ENCODE data around the gene LENG1. TPM values are rescaled to one million over a fixed set of nuclear protein-coding genes. Genes with fewer than 3 reads are reported as not detected.

Gene LENG1
- total and polyA plus RNA-seq, 9 of the 15 experiments (the other 6 are each of a cell fraction or from before 2014, with no cell fraction given), result 0.30 to 10.5 (median 4.7) TPM

GRCh38 chr19:54188215-54188871 is 28.8 kb upstream of the LENG1 start (continued):
- TF ChIP-seq AFF1 (IDR thresholded peaks at IDR 0.05; ENCODE audit: low read depth in 1 of 2, partially characterized antibody in 2 of 2) (no peak), ZZZ3 (IDR thresholded peaks at IDR 0.05) (no peak), HDAC3 (IDR thresholded peaks at IDR 0.05; ENCODE audit: borderline replicate concordance, partially characterized antibody) (no peak), NRF1 (conservative IDR thresholded peaks at IDR 0.05 in 1 of 2, IDR thresholded peaks at IDR 0.05 in 1 of 2) (no peak), POLR3G (IDR thresholded peaks at IDR 0.05; ENCODE audit: extremely low read depth, insufficient read length, insufficient replicate concordance) (no peak), ZBTB1 (CRISPR knock-in tag; IDR thresholded peaks at IDR 0.05; ENCODE audit: borderline replicate concordance, low read depth) (no peak), ZNF740 (CRISPR knock-in tag; IDR thresholded peaks at IDR 0.05) (peak; percentile 86), ZNF740 (tag; IDR thresholded peaks at IDR 0.05) (peak in 1 of 2 experiments; percentile 84; a peak in 2 of 4 replicates), CEBPB (tag; IDR thresholded peaks at IDR 0.05) (no peak), ZSCAN32 (CRISPR knock-in tag; IDR thresholded peaks at IDR 0.05) (no peak), FOXP1 (CRISPR knock-in tag; IDR thresholded peaks at IDR 0.05) (no peak; the same call in 1 of the 2 replicates), EWSR1 (IDR thresholded peaks at IDR 0.05; ENCODE audit: borderline replicate concordance, low read depth, partially characterized antibody) (no peak), E2F3 (CRISPR knock-in tag; IDR thresholded peaks at IDR 0.05) (no peak), ZNF639 (CRISPR knock-in tag; conservative IDR thresholded peaks at IDR 0.05 in 1 of 2, IDR thresholded peaks at IDR 0.05 in 1 of 2) (no peak), PRPF4 (IDR thresholded peaks at IDR 0.05; ENCODE audit: insufficient read depth, low read depth, low read length, poor library complexity, severe bottlenecking) (no peak), ZNF174 (CRISPR knock-in tag; IDR thresholded peaks at IDR 0.05) (no peak), HOXB6 (CRISPR knock-in tag; IDR thresholded peaks at IDR 0.05; ENCODE audit: borderline replicate concordance) (no peak), CHD2 (IDR thresholded peaks at IDR 0.05; ENCODE audit: low read depth, low read length) (no peak; the same call in 1 of the 2 replicates), RNF219 (CRISPR knock-in tag; IDR thresholded peaks at IDR 0.05) (no peak)

Data from K562 (cell line).